GM12892 (cell line): ENCODE results near the gene CTSL.

Experiments
- POLR2A ChIP-seq: IDR thresholded peaks from 2 replicates; pipeline ENCODE4 v1.6.1; 2011; ENCODE audit warnings: low read depth, low read length, control low read depth
- POLR2AphosphoS5 ChIP-seq: IDR thresholded peaks from 2 replicates; pipeline ENCODE4 v1.6.1; 2011; ENCODE audit warnings: low read depth, low read length, control low read depth
- TAF1 ChIP-seq: IDR thresholded peaks from 2 replicates; pipeline ENCODE4 v1.6.1; 2011; ENCODE audit warnings: low read depth, mild to moderate bottlenecking, control low read depth, low read length, borderline replicate concordance

GRCh38 chr9:87718231-87718630 lies 7.7 kb upstream of the CTSL start:
- no peak for TF ChIP-seq POLR2AphosphoS5
- no peak for TF ChIP-seq POLR2A
- TF ChIP-seq TAF1: no peak
